Fibroblast of lung (primary cell): ENCODE measurements around the gene CD151. TPM values are rescaled to one million over a fixed set of nuclear protein-coding genes. Genes with fewer than 3 reads are reported as not detected.

Source experiments
- DNase-seq, 2 donors: peaks; one replicate each; pipeline versions ENCODE4 v3.0.0 to v3.0.0-alpha.2; 2010; ENCODE audit warnings: low read depth in 2 of 2
- H2AFZ ChIP-seq: 2 replicates; pipeline ENCODE4 v1.5.1; 2012; ENCODE audit warnings: low read length, control low read depth, inconsistent platforms
- H3K27ac ChIP-seq: 2 replicates; pipeline ENCODE4 v1.5.1; 2011; ENCODE audit warnings: low read length, control low read depth; ENCODE audit not compliant: insufficient read depth
- H3K27me3 ChIP-seq: 2 replicates; pipeline ENCODE4 v1.5.1; 2011; ENCODE audit warnings: mild to moderate bottlenecking, low read length; ENCODE audit not compliant: control insufficient read depth, insufficient read depth
- H3K36me3 ChIP-seq: 2 replicates; pipeline ENCODE4 v1.5.1; 2011; ENCODE audit warnings: low read length; ENCODE audit not compliant: control insufficient read depth, insufficient read depth
- H3K4me1 ChIP-seq: 2 replicates; pipeline ENCODE4 v1.5.1; 2011; ENCODE audit warnings: low read length; ENCODE audit not compliant: control insufficient read depth, insufficient read depth; ENCODE audit errors: extremely low read depth
- H3K4me2 ChIP-seq: 2 replicates; pipeline ENCODE4 v1.5.1; 2011; ENCODE audit warnings: low read length, control low read depth; ENCODE audit not compliant: insufficient read depth; ENCODE audit errors: extremely low read depth
- H3K4me3 ChIP-seq, 4 experiments: fragments of 200-600 bp in 1 of 4; sonication (generic) in 1 of 4; replicated peaks in 1 of 4; 2 replicates each; pipeline ENCODE4 v1.5.1; 2011 to 2016; ENCODE audit warnings: low read length in 4 of 4, low read depth in 3 of 4, mild to moderate bottlenecking in 3 of 4, control low read depth in 2 of 4, inconsistent platforms in 1 of 4, mixed read lengths in 1 of 4; ENCODE audit not compliant: insufficient read depth in 1 of 4; ENCODE audit errors: control extremely low read depth in 1 of 4
- H3K79me2 ChIP-seq: 2 replicates; pipeline ENCODE4 v1.5.1; 2012; ENCODE audit warnings: mild to moderate bottlenecking, low read length, inconsistent platforms; ENCODE audit not compliant: control insufficient read depth, insufficient read depth
- H3K9ac ChIP-seq: 2 replicates; pipeline ENCODE4 v1.5.1; 2011; ENCODE audit warnings: mild to moderate bottlenecking, low read length, control low read depth; ENCODE audit not compliant: insufficient read depth
- H3K9me3 ChIP-seq: 2 replicates; pipeline ENCODE4 v1.5.1; 2012; ENCODE audit warnings: low read depth, low read length; ENCODE audit not compliant: control insufficient read depth, insufficient read depth
- H4K20me1 ChIP-seq: 2 replicates; pipeline ENCODE4 v1.5.1; 2011; ENCODE audit warnings: low read length; ENCODE audit not compliant: control insufficient read depth, insufficient read depth; ENCODE audit errors: extremely low read depth
- CTCF ChIP-seq, 2 donors: IDR thresholded peaks in 1 of 2; conservative IDR thresholded peaks in 1 of 2; 1 replicate in 1 of 2; 2 replicates in 1 of 2; pipeline ENCODE4 v1.5.1; 2011 to 2012; ENCODE audit warnings: low read length in 2 of 2, control low read depth in 1 of 2, inconsistent platforms in 1 of 2, low read depth in 1 of 2, mild to moderate bottlenecking in 1 of 2
- EZH2 ChIP-seq: IDR thresholded peaks from 2 replicates; pipeline ENCODE4 v1.5.1; 2012; ENCODE audit warnings: low read length, control low read depth, mild to moderate bottlenecking; ENCODE audit errors: missing control alignments
- polyA plus RNA-seq, 2 donors: library from polyadenylated mRNA; depleted of rRNA in 1 of 2; stranded (reverse) in 1 of 2; unstranded in 1 of 2; fragments of >200 nt; gene quantifications; 2 replicates each; pipeline ENCODE4 v1.2.1, GENCODE V29; 2011 to 2012; ENCODE audit warnings: missing spikeins in 1 of 2
- total RNA-seq: library from RNA; depleted of rRNA; stranded (reverse); fragments of >200 nt; gene quantifications from 2 replicates; pipeline ENCODE4 v1.2.1, GENCODE V29; 2014

The CD151 gene
- total and polyA plus RNA-seq, 2 donors (not counting 1 experiment from before 2014, with no cell fraction given): 547 to 711 TPM

GRCh38 chr11:865462-866430, 33.0 kb downstream of the CD151 start:
- H3K4me2 ChIP-seq: no peak overlapping the region
- no peaks in the 10 kb centered on the region for H4K20me1 ChIP-seq
- H3K79me2 ChIP-seq: peaks cover 2% of the 10 kb centered on the region
- no peaks in the 10 kb centered on the region for H3K4me1 ChIP-seq
- H3K27me3 ChIP-seq: no peaks in the 10 kb centered on the region
- TF ChIP-seq EZH2: no peak
- no peak for TF ChIP-seq CTCF (conservative IDR thresholded peaks at IDR 0.05 in 1 of 2, IDR thresholded peaks at IDR 0.05 in 1 of 2; ENCODE audit: low read depth in 1 of 2, low read length in 2 of 2)
- no peak for DNase-seq
- H3K4me3 ChIP-seq: no peak overlapping the region
- peaks cover 26% of the 10 kb centered on the region for H3K36me3 ChIP-seq
- no peak overlapping the region for H2AFZ ChIP-seq
- no peak overlapping the region for H3K9ac ChIP-seq
- H3K27ac ChIP-seq: no peak overlapping the region
- no peaks in the 10 kb centered on the region for H3K9me3 ChIP-seq

GRCh38 chr11:866481-866880, 33.7 kb downstream of the CD151 start:
- no peak overlapping the region for H3K4me3 ChIP-seq
- no peak for DNase-seq
- H3K4me1 ChIP-seq: no peaks in the 10 kb centered on the region
- H2AFZ ChIP-seq: no peak overlapping the region
- H3K36me3 ChIP-seq: peaks cover 26% of the 10 kb centered on the region
- no peak overlapping the region for H3K9ac ChIP-seq
- no peaks in the 10 kb centered on the region for H4K20me1 ChIP-seq
- no peaks in the 10 kb centered on the region for H3K79me2 ChIP-seq
- TF ChIP-seq EZH2 (no peak), CTCF (conservative IDR thresholded peaks at IDR 0.05 in 1 of 2, IDR thresholded peaks at IDR 0.05 in 1 of 2; ENCODE audit: low read depth in 1 of 2, low read length in 2 of 2) (no peak)
- H3K27me3 ChIP-seq: no peaks in the 10 kb centered on the region
- H3K27ac ChIP-seq: no peak overlapping the region
- H3K9me3 ChIP-seq: no peaks in the 10 kb centered on the region
- no peak overlapping the region for H3K4me2 ChIP-seq

- H2AFZ ChIP-seq: no peak overlapping the region
- no peak for DNase-seq
- H4K20me1 ChIP-seq: no peaks in the 10 kb centered on the region
- H3K36me3 ChIP-seq: peaks cover 17% of the 10 kb centered on the region
- H3K9me3 ChIP-seq: no peaks in the 10 kb centered on the region
- TF ChIP-seq EZH2 (no peak), CTCF (conservative IDR thresholded peaks at IDR 0.05 in 1 of 2, IDR thresholded peaks at IDR 0.05 in 1 of 2; ENCODE audit: low read depth in 1 of 2, low read length in 2 of 2) (no peak)
- no peaks in the 10 kb centered on the region for H3K27me3 ChIP-seq
- H3K4me3 ChIP-seq: no peak overlapping the region
- H3K27ac ChIP-seq: no peak overlapping the region
- H3K4me1 ChIP-seq: peaks cover 8% of the 10 kb centered on the region
- no peak overlapping the region for H3K4me2 ChIP-seq
- no peaks in the 10 kb centered on the region for H3K79me2 ChIP-seq
- no peak overlapping the region for H3K9ac ChIP-seq
Measured at GRCh38 chr11:867856-868358, 35.2 kb downstream of the CD151 start.
